NCI-H774 (cell line): ENCODE measurements around the gene DOK6.

Experiments
- DNase-seq: peaks from one replicate; lab custom pipeline; 2025; lab: John Stamatoyannopoulos, UW

Gene DOK6

GRCh38 chr18:69689121-69689759 is 288.6 kb downstream of the DOK6 start:
- no peak for DNase-seq

GRCh38 chr18:69691008-69691760 is 290.5 kb downstream of the DOK6 start:
- DNase-seq, result no peak

GRCh38 chr18:69697069-69697468 is 296.4 kb downstream of the DOK6 start:
- no peak for DNase-seq

GRCh38 chr18:69697689-69698088 is 297.0 kb downstream of the DOK6 start:
- no peak for DNase-seq

GRCh38 chr18:69701305-69701704 is 300.6 kb downstream of the DOK6 start:
- DNase-seq, result no peak

- no peak for DNase-seq
Observed at GRCh38 chr18:69703461-69703860, 302.8 kb downstream of the DOK6 start.

- DNase-seq, result no peak
Observed at GRCh38 chr18:69705987-69706386, 305.3 kb downstream of the DOK6 start.

GRCh38 chr18:69708844-69709243 is 308.2 kb downstream of the DOK6 start:
- DNase-seq, result no peak

GRCh38 chr18:69715191-69715795 is 314.6 kb downstream of the DOK6 start:
- no peak for DNase-seq

- DNase-seq, result no peak
Observed at GRCh38 chr18:69717586-69717985, 316.9 kb downstream of the DOK6 start.

GRCh38 chr18:69718912-69719547 is 318.3 kb downstream of the DOK6 start:
- DNase-seq, result no peak

GRCh38 chr18:69720422-69720821 is 319.7 kb downstream of the DOK6 start:
- no peak for DNase-seq

GRCh38 chr18:69723434-69723833 is 322.7 kb downstream of the DOK6 start:
- no peak for DNase-seq

GRCh38 chr18:69725009-69725408 is 324.3 kb downstream of the DOK6 start:
- no peak for DNase-seq

- no peak for DNase-seq
Observed at GRCh38 chr18:69725855-69726508, 325.3 kb downstream of the DOK6 start.

- no peak for DNase-seq
Observed at GRCh38 chr18:69727912-69728572, 327.4 kb downstream of the DOK6 start.

- no peak for DNase-seq
Observed at GRCh38 chr18:69730664-69731063, 330.0 kb downstream of the DOK6 start.

GRCh38 chr18:69734536-69734935 is 333.8 kb downstream of the DOK6 start:
- DNase-seq, result no peak

GRCh38 chr18:69736730-69737129 is 336.0 kb downstream of the DOK6 start:
- DNase-seq, result no peak

GRCh38 chr18:69737851-69738250 is 337.2 kb downstream of the DOK6 start:
- DNase-seq, result no peak

- no peak for DNase-seq
Observed at GRCh38 chr18:69747388-69747787, 346.7 kb downstream of the DOK6 start.
